ENCODE results near the gene RAPGEF3. TPM values are rescaled to one million over a fixed set of nuclear protein-coding genes. Genes with fewer than 3 reads are reported as not detected.

Gene RAPGEF3
- total and polyA plus RNA-seq, 2 of the 13 experiments (the other 11 are each of a cell fraction or from before 2014, with no cell fraction given): 0.07 TPM

- TF ChIP-seq RXRB (CRISPR knock-in tag; IDR thresholded peaks at IDR 0.05; ENCODE audit: borderline replicate concordance) (peak; percentile 21; the same call in 1 of the 2 replicates), ZNF143 (CRISPR knock-in tag; IDR thresholded peaks at IDR 0.05) (peak; percentile 87), HDAC1 (CRISPR knock-in tag; IDR thresholded peaks at IDR 0.05) (peak; percentile 72), ZNF768 (CRISPR knock-in tag; IDR thresholded peaks at IDR 0.05) (peak; percentile 30; the same call in 1 of the 2 replicates), ETV5 (CRISPR knock-in tag; IDR thresholded peaks at IDR 0.05; ENCODE audit: borderline replicate concordance) (peak; percentile 11; the same call in 1 of the 2 replicates), NFAT5 (CRISPR knock-in tag; IDR thresholded peaks at IDR 0.05) (no peak), SIX1 (CRISPR knock-in tag; IDR thresholded peaks at IDR 0.05; ENCODE audit: borderline replicate concordance) (no peak), ZSCAN25 (CRISPR knock-in tag; IDR thresholded peaks at IDR 0.05) (no peak), MYPOP (CRISPR knock-in tag; IDR thresholded peaks at IDR 0.05) (peak; percentile 69; the same call in 1 of the 2 replicates), ARID2 (CRISPR knock-in tag; IDR thresholded peaks at IDR 0.05; ENCODE audit: borderline replicate concordance) (no peak; the same call in none of the 2 replicates), NFKB2 (CRISPR knock-in tag; IDR thresholded peaks at IDR 0.05; ENCODE audit: borderline replicate concordance) (peak; percentile 69; the same call in 1 of the 2 replicates)
- TF ChIP-seq, protein P1, sequence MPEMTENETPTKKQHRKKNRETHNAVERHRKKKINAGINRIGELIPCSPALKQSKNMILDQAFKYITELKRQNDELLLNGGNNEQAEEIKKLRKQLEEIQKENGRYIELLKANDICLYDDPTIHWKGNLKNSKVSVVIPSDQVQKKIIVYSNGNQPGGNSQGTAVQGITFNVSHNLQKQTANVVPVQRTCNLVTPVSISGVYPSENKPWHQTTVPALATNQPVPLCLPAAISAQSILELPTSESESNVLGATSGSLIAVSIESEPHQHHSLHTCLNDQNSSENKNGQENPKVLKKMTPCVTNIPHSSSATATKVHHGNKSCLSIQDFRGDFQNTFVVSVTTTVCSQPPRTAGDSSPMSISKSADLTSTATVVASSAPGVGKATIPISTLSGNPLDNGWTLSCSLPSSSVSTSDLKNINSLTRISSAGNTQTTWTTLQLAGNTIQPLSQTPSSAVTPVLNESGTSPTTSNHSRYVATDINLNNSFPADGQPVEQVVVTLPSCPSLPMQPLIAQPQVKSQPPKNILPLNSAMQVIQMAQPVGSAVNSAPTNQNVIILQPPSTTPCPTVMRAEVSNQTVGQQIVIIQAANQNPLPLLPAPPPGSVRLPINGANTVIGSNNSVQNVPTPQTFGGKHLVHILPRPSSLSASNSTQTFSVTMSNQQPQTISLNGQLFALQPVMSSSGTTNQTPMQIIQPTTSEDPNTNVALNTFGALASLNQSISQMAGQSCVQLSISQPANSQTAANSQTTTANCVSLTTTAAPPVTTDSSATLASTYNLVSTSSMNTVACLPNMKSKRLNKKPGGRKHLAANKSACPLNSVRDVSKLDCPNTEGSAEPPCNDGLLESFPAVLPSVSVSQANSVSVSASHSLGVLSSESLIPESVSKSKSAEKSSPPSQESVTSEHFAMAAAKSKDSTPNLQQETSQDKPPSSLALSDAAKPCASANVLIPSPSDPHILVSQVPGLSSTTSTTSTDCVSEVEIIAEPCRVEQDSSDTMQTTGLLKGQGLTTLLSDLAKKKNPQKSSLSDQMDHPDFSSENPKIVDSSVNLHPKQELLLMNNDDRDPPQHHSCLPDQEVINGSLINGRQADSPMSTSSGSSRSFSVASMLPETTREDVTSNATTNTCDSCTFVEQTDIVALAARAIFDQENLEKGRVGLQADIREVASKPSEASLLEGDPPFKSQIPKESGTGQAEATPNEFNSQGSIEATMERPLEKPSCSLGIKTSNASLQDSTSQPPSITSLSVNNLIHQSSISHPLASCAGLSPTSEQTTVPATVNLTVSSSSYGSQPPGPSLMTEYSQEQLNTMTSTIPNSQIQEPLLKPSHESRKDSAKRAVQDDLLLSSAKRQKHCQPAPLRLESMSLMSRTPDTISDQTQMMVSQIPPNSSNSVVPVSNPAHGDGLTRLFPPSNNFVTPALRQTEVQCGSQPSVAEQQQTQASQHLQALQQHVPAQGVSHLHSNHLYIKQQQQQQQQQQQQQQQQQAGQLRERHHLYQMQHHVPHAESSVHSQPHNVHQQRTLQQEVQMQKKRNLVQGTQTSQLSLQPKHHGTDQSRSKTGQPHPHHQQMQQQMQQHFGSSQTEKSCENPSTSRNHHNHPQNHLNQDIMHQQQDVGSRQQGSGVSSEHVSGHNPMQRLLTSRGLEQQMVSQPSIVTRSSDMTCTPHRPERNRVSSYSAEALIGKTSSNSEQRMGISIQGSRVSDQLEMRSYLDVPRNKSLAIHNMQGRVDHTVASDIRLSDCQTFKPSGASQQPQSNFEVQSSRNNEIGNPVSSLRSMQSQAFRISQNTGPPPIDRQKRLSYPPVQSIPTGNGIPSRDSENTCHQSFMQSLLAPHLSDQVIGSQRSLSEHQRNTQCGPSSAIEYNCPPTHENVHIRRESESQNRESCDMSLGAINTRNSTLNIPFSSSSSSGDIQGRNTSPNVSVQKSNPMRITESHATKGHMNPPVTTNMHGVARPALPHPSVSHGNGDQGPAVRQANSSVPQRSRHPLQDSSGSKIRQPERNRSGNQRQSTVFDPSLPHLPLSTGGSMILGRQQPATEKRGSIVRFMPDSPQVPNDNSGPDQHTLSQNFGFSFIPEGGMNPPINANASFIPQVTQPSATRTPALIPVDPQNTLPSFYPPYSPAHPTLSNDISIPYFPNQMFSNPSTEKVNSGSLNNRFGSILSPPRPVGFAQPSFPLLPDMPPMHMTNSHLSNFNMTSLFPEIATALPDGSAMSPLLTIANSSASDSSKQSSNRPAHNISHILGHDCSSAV (CRISPR knock-in tag; IDR thresholded peaks at IDR 0.05; ENCODE audit: borderline replicate concordance): no peak
Measured at GRCh38 chr12:47705566-47706425, 52.9 kb downstream of the RAPGEF3 start, which contains the start of gene RPAP3 (continued).
